Measurements from ENCODE around the gene ATP6V1C2.

ATP6V1C2 gene

DNA sequence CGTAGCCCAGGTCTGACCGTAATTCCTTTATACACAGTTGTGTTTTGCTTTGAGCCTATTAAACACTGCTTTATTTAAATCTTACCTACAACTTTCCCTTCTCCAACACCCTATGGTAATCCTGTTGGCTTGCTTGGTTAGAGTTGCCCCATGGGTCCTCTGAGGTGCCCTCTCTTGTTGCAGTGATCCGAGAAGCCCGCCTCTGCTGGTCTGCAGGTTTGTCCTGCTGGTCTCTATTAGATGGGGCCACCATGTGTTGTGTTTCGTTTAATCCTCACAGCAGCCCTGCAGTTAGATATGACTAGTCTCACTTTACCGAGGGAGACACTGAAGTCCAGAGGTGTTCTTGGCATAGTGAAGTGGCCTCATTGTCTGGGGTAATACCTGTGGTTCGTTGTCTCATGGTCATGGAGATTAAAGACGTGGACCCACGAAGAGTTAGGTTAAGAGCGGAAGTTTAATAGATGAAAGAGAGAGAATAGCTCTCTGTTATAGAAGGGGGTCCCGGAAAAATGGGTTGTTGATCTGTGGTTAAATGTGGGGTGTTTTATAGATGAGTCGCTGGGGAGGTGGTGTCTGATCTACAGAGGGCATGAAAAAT is 98.4 kb downstream of the ATP6V1C2 start:
- Histone ChIP-seq H4K20me1 (ENCODE audit: insufficient read depth, low read length, poor library complexity, severe bottlenecking) (no peaks in the 10 kb centered on the region), H3K9ac (ENCODE audit: low read depth, low read length, poor library complexity, severe bottlenecking) (no peak overlapping the region), H3K4me2 (ENCODE audit: low read depth, low read length, poor library complexity, severe bottlenecking) (no peak overlapping the region), H3K9me3 (ENCODE audit: insufficient read depth, low read depth, low read length) (no peaks in the 10 kb centered on the region), H3K9me2 (replicated peaks; ENCODE audit: low read depth, low read length) (no peaks in the 10 kb centered on the region), H2AFZ (ENCODE audit: low read length) (no peak overlapping the region), H3K36me3 (ENCODE audit: insufficient read depth, low read length) (no peaks in the 10 kb centered on the region), H3K79me2 (ENCODE audit: insufficient read depth, low read length) (no peaks in the 10 kb centered on the region), H3F3A (ENCODE audit: low read depth) (no peaks in the 10 kb centered on the region), H3K4me3 (ENCODE audit: low read length, poor library complexity, severe bottlenecking) (no peak overlapping the region), H3K27me3 (ENCODE audit: insufficient read depth, low read length, poor library complexity, severe bottlenecking) (peaks cover 8% of the 10 kb centered on the region), H3K4me1 (ENCODE audit: insufficient read depth, low read length, poor library complexity, severe bottlenecking) (no peaks in the 10 kb centered on the region)
- TF ChIP-seq EZH2phosphoT487 (IDR thresholded peaks at IDR 0.05; ENCODE audit: borderline replicate concordance): no peak
- TF ChIP-seq, protein P1, sequence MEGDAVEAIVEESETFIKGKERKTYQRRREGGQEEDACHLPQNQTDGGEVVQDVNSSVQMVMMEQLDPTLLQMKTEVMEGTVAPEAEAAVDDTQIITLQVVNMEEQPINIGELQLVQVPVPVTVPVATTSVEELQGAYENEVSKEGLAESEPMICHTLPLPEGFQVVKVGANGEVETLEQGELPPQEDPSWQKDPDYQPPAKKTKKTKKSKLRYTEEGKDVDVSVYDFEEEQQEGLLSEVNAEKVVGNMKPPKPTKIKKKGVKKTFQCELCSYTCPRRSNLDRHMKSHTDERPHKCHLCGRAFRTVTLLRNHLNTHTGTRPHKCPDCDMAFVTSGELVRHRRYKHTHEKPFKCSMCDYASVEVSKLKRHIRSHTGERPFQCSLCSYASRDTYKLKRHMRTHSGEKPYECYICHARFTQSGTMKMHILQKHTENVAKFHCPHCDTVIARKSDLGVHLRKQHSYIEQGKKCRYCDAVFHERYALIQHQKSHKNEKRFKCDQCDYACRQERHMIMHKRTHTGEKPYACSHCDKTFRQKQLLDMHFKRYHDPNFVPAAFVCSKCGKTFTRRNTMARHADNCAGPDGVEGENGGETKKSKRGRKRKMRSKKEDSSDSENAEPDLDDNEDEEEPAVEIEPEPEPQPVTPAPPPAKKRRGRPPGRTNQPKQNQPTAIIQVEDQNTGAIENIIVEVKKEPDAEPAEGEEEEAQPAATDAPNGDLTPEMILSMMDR (conservative IDR thresholded peaks at IDR 0.05; ENCODE audit: low read length): no peak

DNA sequence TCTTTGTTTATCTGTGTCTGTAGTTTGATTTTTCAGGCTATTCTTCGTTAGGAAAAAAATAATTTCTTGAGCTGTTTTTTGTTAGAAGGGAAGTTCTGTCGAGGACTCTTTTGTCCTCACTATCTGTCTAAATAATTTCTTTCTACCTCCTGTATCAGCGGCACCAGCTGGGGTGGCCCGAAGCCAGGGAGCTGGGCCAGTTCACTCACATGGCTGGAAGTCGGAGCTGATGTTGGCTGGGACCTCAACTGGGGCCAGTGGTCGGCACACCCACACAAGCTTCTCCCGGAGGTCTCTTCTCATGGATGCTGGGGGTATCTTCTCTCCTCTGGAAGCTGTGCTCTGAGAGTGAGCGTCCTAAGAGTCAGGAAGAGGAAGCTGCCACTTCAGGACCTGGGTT is 99.1 kb downstream of the ATP6V1C2 start:
- no peaks in the 10 kb centered on the region for H3K36me3 ChIP-seq (ENCODE audit: insufficient read depth, low read length)
- no peak overlapping the region for H3K4me3 ChIP-seq (ENCODE audit: low read length, poor library complexity, severe bottlenecking)
- no peaks in the 10 kb centered on the region for H3K9me3 ChIP-seq (ENCODE audit: insufficient read depth, low read depth, low read length)
- no peaks in the 10 kb centered on the region for H3K4me1 ChIP-seq (ENCODE audit: insufficient read depth, low read length, poor library complexity, severe bottlenecking)
- H3F3A ChIP-seq (ENCODE audit: low read depth): no peaks in the 10 kb centered on the region
- no peaks in the 10 kb centered on the region for H4K20me1 ChIP-seq (ENCODE audit: insufficient read depth, low read length, poor library complexity, severe bottlenecking)
- H3K27me3 ChIP-seq (ENCODE audit: insufficient read depth, low read length, poor library complexity, severe bottlenecking): peaks cover 8% of the 10 kb centered on the region
- no peaks in the 10 kb centered on the region for H3K79me2 ChIP-seq (ENCODE audit: insufficient read depth, low read length)
- no peaks in the 10 kb centered on the region for H3K9me2 ChIP-seq (replicated peaks; ENCODE audit: low read depth, low read length)
- H3K4me2 ChIP-seq (ENCODE audit: low read depth, low read length, poor library complexity, severe bottlenecking): no peak overlapping the region
- no peak for TF ChIP-seq EZH2phosphoT487 (IDR thresholded peaks at IDR 0.05; ENCODE audit: borderline replicate concordance)
- TF ChIP-seq, protein P1 (conservative IDR thresholded peaks at IDR 0.05; ENCODE audit: low read length): no peak
- no peak overlapping the region for H2AFZ ChIP-seq (ENCODE audit: low read length)
- no peak overlapping the region for H3K9ac ChIP-seq (ENCODE audit: low read depth, low read length, poor library complexity, severe bottlenecking)

DNA sequence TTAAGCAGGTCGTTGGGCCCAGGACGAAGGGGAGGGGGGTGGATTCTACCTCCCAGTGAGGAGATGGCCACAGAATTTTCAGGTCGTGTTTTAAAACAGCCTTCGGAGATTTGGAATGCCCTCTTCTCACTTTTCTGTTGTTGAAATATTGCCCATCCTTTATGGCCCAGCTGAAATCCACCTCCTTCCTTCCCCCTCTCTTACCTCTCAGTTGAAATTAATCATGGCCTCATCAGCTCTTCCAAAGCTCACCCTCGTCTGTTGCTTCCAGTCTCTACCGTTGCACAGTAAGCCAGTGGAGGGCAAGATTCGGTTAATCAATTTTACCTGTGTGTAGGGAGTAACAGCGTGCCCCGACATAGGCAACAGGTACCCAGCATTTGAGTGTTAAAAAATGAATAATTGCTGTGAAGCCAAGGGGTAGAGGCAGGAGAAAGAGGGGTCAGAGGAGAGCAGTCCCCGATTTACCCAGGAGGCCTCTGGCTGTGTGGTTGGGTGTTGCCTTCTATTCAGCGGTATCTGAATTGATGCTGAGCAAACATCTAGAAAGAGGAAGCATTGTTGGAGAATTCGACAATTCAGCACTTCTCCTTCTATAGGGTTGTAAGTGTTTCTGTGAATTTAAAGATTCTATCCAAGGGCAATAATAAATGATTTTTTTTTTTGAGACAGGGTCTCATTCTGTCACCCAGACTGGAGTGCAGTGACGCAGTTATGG is 99.7 kb downstream of the ATP6V1C2 start:
- H4K20me1 ChIP-seq (ENCODE audit: insufficient read depth, low read length, poor library complexity, severe bottlenecking): no peaks in the 10 kb centered on the region

More for the DNA sequence above, 99.7 kb downstream of the ATP6V1C2 start:
- H2AFZ ChIP-seq (ENCODE audit: low read length): no peak overlapping the region
- no peak for TF ChIP-seq EZH2phosphoT487 (IDR thresholded peaks at IDR 0.05; ENCODE audit: borderline replicate concordance)
- TF ChIP-seq, protein P1 (conservative IDR thresholded peaks at IDR 0.05; ENCODE audit: low read length): no peak
- no peaks in the 10 kb centered on the region for H3K9me3 ChIP-seq (ENCODE audit: insufficient read depth, low read depth, low read length)
- no peaks in the 10 kb centered on the region for H3K79me2 ChIP-seq (ENCODE audit: insufficient read depth, low read length)
- H3K4me1 ChIP-seq (ENCODE audit: insufficient read depth, low read length, poor library complexity, severe bottlenecking): no peaks in the 10 kb centered on the region
- no peak overlapping the region for H3K4me2 ChIP-seq (ENCODE audit: low read depth, low read length, poor library complexity, severe bottlenecking)
- H3K36me3 ChIP-seq (ENCODE audit: insufficient read depth, low read length): no peaks in the 10 kb centered on the region
- no peaks in the 10 kb centered on the region for H3K9me2 ChIP-seq (replicated peaks; ENCODE audit: low read depth, low read length)
- H3K4me3 ChIP-seq (ENCODE audit: low read length, poor library complexity, severe bottlenecking): no peak overlapping the region
- H3K9ac ChIP-seq (ENCODE audit: low read depth, low read length, poor library complexity, severe bottlenecking): no peak overlapping the region
- H3K27me3 ChIP-seq (ENCODE audit: insufficient read depth, low read length, poor library complexity, severe bottlenecking): peaks cover 8% of the 10 kb centered on the region
- no peaks in the 10 kb centered on the region for H3F3A ChIP-seq (ENCODE audit: low read depth)
